Measurements from ENCODE around the gene GALNTL6.

The GALNTL6 gene

DNA sequence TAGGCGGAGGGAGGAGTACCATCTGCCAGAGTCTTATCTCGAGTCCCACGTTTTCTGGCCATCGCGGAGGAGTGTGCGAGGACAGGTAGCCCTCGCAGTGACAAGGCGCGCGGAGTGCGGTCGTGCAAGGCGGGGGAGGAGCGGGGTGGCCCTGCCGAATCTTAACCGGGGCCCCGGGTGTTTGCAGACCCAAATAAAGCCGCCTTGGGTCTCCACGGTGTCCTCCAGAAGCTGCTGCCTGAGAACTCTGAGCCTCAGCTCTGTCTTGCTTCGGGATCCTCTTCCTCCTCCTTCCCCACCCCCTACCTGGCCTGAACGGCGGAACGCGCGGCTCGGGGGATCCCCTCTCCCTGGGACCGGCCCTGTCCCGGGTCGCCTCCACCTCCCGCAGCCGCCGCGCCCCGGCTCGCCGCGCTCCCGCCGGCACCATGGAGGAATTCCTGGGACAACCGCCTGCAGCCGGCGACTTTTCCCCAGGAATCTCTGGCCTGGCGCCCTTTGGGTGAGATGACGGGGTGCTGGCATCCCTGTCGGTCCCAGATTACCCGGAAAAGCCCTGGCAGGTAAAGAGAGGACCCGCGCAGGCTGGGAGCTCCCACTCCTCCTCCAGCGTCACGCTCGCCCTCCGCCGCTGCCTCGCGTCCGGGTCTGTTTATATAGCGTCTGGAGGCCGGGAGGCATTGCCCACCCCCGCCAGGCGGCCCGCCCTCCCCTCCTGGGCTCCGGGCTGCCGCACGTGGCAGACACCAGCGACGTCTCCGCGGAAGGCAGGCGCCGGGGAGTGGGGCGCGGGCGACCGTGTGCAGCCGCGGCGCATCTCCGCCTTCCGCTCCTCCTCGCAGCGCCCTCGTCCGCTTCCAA is at the start of gene GALNTL6:
Gene GALNTL6, plus strand, starts transcription at position 740 of the 861 bp plus-strand sequence.
- DNase-seq (ENCODE audit: low read depth in 1 of 2, low spot score in 1 of 2) = no peak

DNA sequence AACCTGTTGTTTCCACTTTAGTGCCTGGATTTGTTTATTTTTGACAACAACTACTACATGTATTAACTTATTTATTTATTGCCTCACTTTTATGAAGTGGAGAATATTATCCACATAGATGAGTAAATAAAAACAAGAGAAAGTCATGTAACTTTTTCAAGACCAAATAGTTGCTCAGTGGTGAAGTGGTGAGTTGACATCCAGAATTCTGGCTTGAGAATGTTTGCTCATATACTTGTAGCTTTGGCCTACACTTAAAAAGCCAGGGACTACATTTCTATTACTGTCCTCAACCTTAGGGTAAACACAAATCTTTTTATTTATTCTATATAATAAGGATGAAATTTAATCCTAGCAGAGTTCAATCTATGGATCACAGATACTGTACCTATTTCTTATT is 47.7 kb upstream of the GALNTL6 start:
- no peak for DNase-seq (ENCODE audit: low read depth in 1 of 2, low spot score in 1 of 2)

DNA sequence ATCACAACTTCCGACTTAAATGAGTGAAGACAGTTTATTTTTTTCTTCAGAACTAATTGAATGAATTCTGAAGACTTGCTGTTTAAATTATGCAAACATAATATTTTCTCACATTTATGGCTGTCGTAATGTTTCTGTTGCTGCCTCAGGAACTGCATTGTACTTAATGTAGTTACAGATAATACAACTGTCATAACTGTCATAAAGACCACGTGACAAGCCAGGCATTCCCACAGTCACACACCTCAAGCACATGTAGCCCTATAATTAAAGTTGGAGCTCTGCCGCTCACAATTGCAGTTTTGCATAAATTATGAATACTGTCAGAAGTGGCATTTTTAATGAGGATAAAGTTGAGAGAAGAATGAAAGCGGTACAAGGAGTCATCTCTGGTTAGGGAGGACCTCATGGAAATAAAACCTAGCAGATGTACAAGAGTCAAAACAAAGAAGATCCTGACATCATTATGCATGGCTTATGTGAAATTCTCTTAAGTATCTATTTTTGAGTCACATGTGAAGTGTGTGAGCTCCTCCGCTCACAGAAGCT is 38.5 kb upstream of the GALNTL6 start:
- no peak for DNase-seq (ENCODE audit: low read depth in 1 of 2, low spot score in 1 of 2)

DNA sequence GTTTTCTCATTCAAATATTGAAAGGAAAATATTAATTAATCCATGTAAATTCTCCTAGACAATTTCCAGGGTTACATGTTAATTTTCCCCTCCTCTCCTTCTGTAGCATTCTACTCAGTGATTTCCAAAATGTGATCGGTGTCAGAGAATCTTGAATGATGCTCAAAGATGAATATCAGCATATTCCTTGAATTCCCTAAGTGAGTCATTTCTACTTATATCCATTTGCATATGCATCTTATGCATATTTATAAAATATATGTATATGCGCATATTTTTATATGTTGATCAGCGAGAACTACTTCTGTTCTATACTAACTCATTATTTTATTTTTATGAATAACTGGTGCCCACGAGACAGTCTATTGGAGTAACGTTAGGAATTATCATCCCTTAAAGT is 33.9 kb upstream of the GALNTL6 start:
- DNase-seq (ENCODE audit: low read depth in 1 of 2, low spot score in 1 of 2) = no peak

DNA sequence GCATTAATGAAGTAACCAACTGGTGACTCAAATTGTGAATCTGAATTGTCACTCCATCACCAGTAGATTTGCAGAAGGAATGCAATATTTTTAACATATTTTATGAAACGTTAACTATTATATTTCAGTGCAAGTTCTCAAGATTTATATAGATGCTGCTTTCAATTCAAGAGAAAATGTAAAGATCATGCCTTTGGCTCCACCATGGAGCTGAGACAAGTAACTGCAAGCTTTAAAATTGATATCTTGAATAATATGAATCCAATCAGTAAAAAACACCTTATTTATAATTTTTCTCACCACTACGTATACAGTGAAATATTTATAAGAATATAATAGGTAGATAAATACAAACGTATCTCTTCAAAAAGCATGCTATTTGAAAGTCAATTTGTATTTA is 27.8 kb upstream of the GALNTL6 start:
- DNase-seq (ENCODE audit: low read depth in 1 of 2, low spot score in 1 of 2) = no peak

DNA sequence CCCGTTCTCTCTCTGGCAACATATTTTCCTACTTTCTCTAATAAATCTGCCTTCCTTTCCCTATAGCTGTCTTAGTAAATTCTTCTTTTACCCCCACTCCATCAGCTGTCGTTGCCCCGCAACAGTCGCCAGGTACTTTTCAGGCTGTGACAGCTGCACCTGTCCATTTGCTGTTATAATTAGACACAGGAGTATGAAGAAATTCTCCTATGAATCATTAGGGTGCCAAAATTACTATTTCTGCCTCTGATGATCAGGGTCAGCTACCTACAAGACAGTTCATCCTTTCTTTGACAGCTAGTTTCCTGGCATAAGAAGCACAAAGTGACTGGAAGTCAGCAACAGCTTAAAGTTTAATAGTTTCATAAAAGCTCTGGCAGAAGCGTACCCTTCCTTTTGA is 19.5 kb upstream of the GALNTL6 start:
- DNase-seq (ENCODE audit: low read depth in 1 of 2, low spot score in 1 of 2) = no peak

DNA sequence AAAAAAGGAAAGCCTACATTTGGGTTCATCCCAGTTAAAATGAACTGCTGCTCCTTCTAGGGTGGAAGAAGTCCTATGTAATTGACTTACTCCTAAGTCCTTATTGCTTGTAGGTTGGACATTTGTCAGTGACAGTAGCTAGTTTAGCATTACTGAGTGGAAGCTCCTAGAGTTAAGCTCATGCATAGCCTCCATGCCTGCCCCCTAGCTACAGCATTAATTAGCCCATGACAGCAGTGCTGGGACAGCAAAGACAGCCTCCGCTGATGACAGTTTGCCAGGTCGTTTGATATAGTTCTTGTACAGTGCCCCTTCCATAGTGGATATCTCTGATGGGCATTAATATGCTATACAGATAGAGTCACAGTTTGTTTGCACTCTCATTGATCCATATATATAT is 18.7 kb upstream of the GALNTL6 start:
- no peak for DNase-seq (ENCODE audit: low read depth in 1 of 2, low spot score in 1 of 2)

DNA sequence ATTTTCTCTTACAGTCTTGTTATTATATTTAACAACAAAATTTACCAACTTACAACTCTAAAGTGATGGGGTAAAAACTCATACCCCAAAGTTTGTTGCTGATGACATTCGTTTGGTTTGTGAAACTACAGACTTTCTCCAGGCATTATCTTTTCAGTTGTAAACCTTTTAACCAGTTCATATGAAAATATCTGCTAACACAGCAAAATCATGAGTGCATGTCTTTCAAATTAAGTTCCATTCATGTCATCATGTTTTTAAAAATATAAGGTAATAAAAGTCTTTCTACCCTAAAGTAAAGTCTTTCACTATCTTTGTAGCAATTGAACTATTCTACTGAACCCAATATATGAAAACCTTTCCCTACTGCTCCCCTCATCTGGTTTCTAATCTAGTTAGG is 3.4 kb upstream of the GALNTL6 start:
- no peak for DNase-seq (ENCODE audit: low read depth in 1 of 2, low spot score in 1 of 2)

DNA sequence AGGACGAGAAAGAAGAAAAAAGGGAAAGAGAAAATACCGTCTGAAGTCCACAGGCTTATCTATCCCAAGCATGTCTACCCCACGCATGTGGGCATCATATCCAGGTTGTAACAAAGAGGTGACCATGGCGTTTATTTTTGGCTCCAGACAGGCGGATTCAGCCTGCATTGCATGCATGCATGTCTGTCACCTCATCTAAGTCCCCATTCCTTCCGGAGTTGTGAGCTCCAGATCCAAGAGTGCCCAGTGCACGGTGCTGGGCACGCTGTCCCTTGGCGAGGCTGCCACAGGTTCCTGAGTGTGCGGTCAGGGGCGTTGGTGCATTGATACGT is 905 bp upstream of the GALNTL6 start:
- DNase-seq (ENCODE audit: low read depth in 1 of 2, low spot score in 1 of 2) = no peak

DNA sequence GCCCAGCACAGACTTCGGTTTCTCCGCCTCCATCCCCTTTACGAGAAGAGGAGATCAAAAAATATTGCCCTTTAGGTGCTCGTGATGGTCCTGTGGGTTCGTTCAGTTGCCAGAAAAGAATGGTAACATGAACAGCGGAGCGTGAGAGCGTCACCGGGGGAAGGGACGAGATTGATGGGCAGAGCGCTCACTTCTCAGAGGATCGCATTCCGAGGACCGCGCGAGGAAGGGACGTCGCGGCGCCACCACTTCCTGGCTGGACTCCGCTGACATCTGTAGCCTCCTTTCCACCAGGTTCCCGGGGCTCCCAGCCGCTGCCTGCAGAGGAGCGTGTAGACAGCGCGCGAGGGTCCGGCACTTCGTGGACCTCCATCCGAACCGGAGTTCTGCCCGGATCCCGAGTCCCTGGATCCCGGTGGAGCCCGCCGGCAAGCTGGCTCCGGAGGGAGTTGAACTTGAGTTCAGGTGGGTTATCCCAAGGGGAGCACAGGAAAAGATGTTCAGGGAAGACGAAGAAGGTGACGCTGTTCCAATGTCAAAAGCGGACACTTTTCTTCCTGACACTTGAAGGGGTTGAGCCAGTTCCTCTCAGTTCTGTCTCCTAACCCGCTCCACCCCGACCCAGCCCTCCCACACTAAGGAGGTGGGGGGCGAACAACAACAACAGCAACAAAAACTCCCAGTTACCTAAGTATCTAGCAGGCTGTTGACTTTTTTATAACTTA is 484 bp downstream of the GALNTL6 start:
- DNase-seq (ENCODE audit: low read depth in 1 of 2, low spot score in 1 of 2) = no peak

DNA sequence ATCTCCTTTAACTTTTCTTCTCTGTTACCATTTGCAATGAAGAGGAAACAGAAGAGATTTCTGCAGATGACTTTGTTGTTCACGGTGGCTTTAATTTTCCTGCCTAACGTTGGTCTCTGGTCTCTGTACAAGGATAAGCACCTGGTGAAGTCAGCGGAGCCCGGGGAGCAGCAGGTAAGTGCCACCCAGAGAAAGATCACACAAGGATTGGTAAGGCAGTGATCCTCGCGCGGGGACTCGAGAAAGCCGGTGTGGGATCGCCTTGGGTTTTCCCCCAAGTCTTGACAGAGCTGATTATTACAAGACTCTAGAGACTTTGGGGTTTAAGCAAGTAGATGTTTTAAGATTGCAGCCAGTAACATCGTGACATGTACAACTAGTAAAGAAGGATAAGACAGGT is 1.3 kb downstream of the GALNTL6 start:
- DNase-seq (ENCODE audit: low read depth in 1 of 2, low spot score in 1 of 2) = no peak

DNA sequence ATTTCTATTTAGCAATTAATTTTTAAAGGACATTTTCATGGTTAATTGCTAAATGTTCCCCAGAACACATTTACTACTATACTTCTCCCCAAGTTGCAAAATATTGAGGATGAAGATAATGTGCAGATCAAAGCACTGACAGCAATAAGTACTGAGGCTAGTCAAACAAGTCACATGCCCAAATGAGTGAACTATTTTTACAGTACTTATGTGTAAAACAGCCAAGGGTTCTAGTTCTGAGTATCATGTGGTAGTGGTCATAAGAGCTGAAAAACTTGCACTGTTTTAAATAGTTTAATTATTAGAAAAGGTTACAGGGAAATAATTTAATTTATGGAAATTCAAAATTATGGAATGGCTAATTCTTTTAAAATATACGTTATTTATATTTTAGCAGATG is 3.8 kb downstream of the GALNTL6 start:
- DNase-seq (ENCODE audit: low read depth in 1 of 2, low spot score in 1 of 2) = no peak

DNA sequence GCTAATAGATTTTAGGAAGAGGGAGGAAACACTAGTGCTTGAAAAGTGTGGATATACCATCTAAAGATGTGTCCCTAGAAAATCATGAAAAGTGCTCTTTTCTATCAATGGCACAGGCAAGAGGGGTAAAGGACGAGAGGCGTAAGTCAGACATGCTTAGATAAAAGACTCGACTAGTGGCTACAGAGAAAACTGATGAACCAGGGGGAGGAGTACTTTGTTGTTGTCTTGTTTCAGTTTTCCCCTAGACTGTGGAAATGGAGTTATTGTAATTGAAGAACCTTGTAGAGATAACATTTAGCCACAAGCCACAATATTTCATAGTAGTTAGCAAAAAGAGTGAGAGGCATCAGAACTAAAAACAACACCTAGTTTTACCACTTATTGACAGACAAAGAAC is 21.4 kb downstream of the GALNTL6 start:
- DNase-seq (ENCODE audit: low read depth in 1 of 2, low spot score in 1 of 2) = no peak

DNA sequence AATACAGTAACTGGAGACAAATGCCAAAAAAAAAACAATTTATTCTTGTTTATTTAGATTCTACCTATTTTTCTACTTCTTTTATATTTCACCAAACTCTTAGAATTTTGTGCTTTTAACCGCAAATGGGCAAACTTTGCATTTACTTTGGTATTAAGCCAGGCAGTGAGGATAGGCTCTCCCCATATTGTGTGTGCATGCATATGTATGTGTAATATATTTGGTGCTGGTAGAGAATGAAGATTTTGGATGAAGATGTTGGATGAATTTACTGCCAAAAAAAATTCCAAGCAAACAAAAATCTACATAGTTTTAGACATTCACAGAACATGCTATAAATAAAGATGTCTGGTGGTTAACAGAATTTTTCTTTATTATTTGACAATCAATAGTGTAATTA is 30.3 kb downstream of the GALNTL6 start:
- DNase-seq (ENCODE audit: low read depth in 1 of 2, low spot score in 1 of 2) = no peak

DNA sequence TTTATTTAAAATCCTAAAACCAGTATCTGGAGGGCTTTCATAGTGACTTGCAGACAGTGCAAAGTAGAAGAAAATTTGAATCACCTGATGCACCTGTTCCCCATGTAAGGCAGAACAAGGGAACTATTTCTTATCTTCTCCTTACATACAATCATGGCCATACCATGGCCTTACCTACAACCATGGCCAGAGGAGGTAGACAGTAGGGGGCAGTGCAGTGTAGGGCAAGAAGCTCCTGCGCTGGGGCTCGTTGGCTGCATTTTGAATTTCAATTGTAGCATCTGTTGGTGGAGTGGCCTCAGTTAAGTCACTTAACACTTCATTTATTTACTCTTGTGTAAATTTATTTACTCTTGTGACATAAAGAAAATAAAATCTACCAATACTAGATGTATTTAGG is 33.0 kb downstream of the GALNTL6 start:
- DNase-seq (ENCODE audit: low read depth in 1 of 2, low spot score in 1 of 2) = no peak

DNA sequence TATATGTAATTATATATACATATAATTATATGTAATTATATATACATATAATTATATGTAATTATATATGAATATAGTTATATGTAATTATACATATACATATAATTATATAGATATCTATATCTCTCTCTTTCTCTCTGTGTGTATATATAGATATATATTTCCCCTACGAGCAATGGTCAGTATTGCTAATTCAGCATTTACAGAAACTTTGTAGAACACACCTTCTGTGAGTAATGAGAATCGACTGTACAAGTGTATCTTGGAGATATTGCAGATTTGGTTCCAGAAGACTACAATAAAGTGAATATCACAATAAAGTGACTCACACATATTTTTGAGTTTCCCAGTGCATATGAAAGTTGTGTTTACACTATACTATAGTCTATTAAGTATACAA is 33.7 kb downstream of the GALNTL6 start:
- DNase-seq (ENCODE audit: low read depth in 1 of 2, low spot score in 1 of 2) = no peak

DNA sequence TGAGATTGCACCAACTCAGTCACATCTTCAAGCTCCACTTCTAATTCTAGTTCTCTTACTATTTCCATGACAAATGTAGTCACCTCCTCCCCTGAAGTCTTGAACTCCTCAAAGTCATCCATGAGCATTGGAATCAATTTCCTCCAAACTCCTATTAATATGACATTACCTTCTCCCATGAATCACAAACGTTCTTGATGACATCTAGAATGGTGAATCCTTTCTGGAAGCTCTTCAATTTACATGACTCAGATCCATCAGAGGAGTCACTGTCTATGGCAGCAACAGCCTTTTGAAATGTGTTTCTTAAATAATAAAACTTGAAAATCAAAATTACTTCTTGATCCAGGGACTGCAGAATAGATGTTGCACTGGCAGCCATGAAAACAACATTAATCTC is 34.5 kb downstream of the GALNTL6 start:
- DNase-seq (ENCODE audit: low read depth in 1 of 2, low spot score in 1 of 2) = no peak

DNA sequence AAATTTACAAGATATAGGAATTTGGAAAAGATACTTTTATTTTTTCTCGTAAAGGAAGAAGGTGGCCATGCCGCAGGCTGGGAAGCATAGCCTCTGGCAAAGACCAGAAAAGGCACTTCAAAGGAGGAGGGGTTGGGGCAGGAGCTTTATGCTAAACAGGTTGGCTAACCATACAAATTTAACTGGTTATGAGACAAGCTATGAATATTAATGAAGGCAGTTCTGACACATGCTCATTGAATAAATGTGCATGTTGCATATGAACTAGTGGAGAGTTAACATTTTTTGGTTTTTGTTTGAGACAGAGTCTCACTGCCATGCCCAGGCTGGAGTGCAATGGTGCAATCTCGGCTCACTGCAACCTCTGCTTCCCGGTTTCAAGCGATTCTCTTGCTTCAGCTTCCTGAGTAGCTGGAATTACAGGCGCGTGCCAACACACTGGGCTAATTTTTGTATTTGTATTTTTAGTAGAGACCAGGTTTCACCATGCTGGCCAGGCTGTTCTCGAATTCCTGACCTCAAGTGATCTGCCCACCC is 36.5 kb downstream of the GALNTL6 start:
- no peak for DNase-seq (ENCODE audit: low read depth in 1 of 2, low spot score in 1 of 2)

DNA sequence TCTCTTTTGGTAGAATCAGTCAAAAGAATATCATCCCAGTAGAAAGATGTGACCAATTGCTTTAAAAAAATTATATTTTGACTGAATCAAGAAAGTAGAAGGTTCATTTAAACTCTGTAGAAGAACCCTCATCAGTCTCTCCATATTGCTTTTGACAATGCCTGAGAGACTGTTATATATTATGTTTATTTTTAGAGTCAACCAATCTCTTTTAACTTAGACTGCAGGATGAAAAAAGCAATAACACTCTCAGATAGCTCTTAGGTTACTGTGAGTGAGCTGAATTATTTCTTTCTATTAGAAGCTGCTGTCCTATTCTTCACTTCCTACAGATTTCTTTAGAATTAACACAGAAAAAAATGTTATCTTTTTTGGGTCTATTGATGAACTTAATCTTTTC is 38.1 kb downstream of the GALNTL6 start:
- DNase-seq (ENCODE audit: low read depth in 1 of 2, low spot score in 1 of 2) = no peak

DNA sequence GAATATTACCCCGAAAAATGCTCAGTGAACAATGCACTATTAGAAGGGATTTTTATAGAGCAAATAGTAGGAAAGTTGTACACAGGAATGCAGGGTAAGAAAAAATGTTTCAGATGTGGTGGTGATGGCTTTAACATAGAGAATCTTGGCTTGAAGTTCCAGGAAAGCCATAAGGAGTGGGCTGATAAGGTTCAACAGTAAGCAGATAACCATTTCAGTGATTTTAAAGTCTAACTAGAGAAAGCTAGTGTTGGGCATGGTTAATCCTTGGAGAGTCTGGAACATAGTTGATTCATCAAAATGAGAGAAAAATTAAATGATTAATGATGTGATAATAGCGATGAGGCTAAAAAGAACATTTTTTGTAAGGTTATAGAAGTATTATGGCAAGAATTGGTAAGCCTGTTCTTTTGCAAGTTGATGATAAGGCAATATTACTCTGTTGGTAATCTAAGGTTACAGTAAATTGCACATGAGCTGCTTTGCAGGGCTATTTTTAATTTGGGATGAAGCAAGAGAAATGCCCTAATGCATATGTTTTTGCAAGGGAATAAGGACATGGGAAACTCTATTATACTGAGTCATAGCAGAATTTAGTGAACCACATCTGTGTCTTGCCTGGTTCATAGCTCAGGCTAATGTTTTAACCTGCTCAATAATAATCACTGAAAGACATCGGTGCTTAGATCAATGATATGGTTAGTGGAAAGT is 44.3 kb downstream of the GALNTL6 start:
- no peak for DNase-seq (ENCODE audit: low read depth in 1 of 2, low spot score in 1 of 2)

DNA sequence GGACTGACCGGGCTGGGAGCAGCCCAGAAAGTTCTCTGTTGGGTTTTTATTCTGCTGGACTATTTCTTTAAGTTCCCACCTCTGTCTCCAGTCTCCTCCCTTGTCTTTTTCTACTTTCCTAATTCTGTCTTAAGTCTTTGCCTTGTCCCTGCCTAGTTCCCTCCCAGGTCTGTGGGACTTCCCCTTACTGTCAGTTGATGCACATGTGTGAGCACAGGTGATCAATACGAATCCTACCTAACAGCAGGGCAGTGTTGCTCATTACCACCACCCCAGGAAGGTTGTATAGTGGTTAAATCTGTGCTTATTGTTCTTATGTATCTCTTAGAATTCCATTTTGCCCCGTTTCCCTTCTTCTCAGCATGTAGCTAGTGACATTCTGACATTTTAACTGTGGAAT is 62.1 kb downstream of the GALNTL6 start:
- DNase-seq (ENCODE audit: low read depth in 1 of 2, low spot score in 1 of 2) = no peak

DNA sequence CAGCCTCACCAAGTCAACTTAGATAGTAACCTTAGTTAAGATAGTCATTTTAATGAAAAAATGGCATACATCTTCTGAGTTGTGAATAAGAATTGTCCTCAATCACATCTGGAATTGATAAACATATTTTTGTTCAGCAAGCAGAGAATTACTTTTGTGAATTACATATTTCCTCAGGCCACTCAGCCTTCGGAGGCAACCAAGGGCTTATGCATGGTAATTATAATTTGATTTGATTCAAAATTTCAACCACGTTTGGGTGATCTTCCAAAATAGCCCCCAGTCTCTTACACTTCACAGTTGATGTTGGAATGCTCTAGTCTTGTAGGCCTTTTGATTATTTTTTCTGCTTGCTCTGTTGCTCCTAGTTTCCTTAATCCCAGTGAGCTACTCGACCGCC is 63.4 kb downstream of the GALNTL6 start:
- DNase-seq (ENCODE audit: low read depth in 1 of 2, low spot score in 1 of 2) = no peak
